SIG-M5 treated with dmso at 0.1 percent for 504 hours (cell line): ENCODE results near the gene TPRX1.
A peak's percentile ranks its signal among the peaks of the same experiment; 100 is the strongest.
"Not testable (repeated sequence)": the region's sequence is repeated elsewhere in the genome, so short reads cannot be mapped to it uniquely, and the experiment has no call there.

Source experiments
- DNase-seq: peaks from one replicate; lab custom pipeline; 2025; ENCODE audit not compliant: unreplicated experiment; lab: John Stamatoyannopoulos, UW

The TPRX1 gene

DNA sequence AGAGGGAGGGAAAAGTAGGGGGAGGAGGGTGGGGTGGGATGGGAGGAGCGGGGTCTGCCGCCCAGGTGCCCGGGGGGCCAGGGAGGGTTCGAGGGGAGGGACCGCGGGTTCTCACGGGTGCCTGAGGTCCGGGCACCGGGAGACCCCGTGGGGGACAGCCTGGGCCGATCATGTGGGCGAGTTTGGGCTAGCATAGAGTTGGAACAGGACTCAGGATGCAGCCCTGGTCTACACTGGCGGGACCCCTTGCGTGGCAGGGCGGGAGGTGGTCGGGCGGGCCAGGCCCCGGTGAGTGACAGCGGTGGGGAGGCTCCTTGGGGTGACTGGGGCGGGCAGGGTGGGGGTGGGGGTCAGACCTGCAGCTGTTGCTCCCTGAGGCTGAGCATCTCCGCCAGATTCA is 1.2 kb downstream of the TPRX1 start:
- not testable (repeated sequence) for DNase-seq

DNA sequence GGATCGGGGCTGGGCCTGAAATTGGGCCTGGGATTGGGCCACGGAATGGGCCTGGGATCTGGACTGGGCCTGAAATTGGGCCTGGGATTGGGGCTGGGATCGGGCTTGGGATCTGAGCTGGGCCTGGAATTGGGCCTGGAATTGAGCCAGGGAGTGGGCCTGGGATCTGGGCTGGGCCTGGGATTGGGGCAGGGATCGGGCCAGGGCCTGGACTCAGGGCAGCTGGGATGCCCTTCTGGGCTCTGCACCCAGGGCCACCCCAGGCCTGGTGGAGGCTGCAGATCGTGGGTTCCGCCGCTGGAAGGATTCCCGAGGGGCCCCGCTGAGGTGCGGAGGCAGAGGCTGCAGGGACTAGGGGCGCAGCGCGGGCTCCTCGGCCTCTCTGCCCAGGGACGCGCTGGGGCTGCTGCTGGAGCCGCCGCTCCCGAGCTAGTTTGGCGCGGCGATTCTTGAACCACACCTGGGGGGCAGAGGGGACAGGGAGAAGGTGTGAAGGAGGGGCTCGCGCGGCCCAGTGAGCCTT is 1.8 kb downstream of the TPRX1 start:
- no peak for DNase-seq

DNA sequence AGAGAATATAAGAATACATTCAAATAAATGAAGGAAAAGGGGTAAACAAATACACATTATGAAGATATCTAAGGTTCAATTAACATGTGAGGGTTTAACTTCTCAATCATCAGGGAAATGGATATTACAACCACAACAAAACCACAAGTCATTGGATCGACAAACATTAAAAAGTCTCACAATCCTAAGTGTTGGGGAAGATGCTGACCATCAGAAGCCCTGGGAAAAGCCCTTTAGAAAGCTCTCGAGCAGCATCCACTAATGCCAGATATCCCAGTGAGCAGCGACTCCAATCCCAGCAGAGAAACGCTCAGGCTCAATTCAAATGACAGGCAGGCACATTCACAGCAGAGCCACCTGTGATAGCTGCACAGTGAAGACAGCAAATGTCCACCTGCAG is 3.1 kb downstream of the TPRX1 start:
- DNase-seq = no peak

GRCh38 chr19:47798904-47799266 is 5.5 kb downstream of the TPRX1 start:
- DNase-seq = no peak

- DNase-seq = no peak
Observed at GRCh38 chr19:47797996-47798903, 6.1 kb downstream of the TPRX1 start.

GRCh38 chr19:47796785-47797184 is 7.6 kb downstream of the TPRX1 start:
- DNase-seq = no peak

- DNase-seq = no peak
Observed at GRCh38 chr19:47794526-47794925, 9.8 kb downstream of the TPRX1 start.

DNA sequence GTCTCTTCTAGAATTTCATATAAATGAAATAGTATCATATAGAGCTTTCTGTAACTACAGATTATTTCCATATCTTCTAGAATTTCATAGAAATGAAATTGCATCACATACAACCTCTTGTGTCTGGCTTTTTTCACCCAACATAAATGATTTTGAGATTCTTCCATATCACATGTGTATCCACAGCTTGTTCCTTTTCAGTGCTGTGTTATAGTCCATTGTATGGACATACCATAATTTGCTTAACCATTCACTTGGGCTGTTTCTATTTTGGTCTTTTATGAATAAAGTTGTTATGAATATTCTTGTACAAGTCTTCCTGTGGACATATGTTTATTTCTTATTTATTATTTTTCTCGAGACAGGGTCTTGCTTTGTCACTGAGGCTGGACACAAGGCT is 11.7 kb downstream of the TPRX1 start:
- DNase-seq = no peak

GRCh38 chr19:47790398-47790814 is 13.9 kb downstream of the TPRX1 start:
- DNase-seq = peak; percentile 46

DNA sequence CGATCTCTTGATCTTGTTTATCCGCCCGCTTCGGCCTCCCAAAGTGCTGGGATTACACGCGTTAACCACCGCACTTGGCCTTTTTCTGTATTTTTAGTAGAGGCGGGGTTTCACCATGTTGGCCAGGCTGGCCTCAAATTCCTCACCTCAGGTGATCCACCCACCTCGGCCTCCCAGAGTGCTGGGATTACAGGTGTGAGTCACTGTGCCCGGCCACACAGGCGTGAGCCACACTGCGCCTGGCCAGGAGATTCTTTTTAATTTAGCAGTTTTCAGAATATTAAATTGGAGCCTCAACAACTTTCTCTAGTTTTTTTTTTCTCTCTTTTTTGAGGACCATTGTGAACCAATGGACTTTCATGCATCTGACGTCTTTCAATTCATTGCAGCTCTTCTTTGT is 14.5 kb downstream of the TPRX1 start:
- not testable (repeated sequence) for DNase-seq

DNA sequence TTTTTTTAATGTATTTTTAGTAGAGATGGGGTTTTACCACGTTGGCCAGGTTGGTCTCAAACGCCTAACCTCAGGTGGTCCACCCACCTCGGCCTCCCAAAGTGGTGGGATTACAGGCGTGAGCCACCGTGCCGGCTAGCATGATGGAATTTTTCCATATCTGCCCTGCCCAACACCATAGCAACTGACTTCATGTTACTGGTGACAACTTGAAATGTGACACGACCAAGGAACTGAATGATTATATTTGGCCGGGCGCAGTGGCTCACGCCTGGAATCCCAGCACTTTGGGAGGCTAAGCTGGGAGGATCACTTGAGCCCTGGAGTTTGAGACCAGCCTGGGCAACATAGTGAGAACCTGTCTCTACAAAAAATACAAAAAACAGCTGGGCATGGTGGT is 17.0 kb downstream of the TPRX1 start:
- DNase-seq = not testable (repeated sequence)

- DNase-seq = no peak
Observed at GRCh38 chr19:47786566-47786965, 17.8 kb downstream of the TPRX1 start.

- no peak for DNase-seq
Observed at GRCh38 chr19:47781590-47782262, 22.6 kb downstream of the TPRX1 start.

DNA sequence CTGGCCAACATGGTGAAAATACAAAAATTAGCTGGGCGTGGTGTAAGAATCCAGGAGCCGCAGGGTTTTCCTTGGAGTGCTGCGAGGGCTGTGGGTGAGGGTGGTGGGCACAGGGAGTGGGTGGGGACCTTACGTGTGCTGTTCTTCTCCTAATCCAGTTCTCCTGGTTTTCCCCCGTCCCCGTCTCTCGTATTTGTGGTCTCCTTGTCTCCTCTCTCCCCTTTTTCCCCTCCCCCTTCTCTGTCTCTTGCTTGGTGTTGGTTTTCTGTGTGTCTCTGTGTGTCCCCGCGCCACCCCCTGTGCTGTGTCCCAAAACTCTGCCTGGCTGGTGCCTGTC is 24.2 kb downstream of the TPRX1 start:
- DNase-seq = no peak

GRCh38 chr19:47779524-47780214 is 24.7 kb downstream of the TPRX1 start:
- DNase-seq = no peak

- no peak for DNase-seq
Observed at GRCh38 chr19:47778954-47779351, 25.4 kb downstream of the TPRX1 start.

DNA sequence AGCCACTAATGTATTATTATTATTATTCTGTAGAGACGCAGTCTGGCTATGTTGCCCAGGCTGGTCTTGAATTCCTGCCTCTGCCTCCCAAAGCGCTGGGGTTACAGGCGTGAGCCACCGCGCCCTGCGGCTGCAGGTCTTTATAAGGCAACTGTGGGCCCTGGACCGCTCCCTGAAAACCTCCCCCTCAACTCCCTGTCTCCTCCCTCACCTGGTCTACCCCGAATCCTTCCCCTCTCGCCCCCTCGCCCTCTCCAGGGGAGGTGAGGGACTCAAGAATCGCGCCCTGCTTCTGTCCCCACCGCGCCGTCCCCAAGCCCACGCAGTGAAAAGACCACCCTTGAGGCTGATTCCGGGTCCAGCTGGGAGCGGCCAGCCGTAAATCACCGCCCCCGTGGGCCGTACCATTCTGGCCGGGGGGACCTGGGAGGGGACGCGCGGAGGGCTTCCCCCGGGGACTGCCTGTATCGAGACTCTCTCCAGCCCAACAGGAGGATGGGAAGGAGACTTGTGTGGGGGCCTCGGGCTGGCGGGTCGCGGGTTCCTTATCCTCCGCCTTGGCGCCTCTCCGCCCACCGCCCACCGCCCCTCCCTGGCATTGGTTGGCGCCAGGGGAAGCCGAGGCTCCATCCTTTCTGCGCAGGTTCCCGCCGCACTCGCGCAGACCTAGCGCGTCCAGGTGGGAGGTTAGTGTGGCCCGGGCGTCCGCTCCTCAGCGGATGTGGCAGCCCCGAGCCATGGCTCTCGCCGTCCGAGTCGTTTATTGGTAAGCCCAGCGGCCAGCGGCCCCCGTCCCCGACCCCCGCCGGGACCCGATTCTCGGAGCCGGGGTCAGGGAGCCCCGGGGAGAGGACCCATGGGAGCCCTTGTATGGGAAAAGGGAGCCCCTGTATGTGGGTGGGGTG is 26.1 kb downstream of the TPRX1 start, which contains the start of gene SELENOW:
Gene SELENOW (plus strand): TSS at position 655 of the 905 bp plus-strand sequence. CDS start 83 bp downstream, at position 738.
- peak; percentile 46 for DNase-seq

DNA sequence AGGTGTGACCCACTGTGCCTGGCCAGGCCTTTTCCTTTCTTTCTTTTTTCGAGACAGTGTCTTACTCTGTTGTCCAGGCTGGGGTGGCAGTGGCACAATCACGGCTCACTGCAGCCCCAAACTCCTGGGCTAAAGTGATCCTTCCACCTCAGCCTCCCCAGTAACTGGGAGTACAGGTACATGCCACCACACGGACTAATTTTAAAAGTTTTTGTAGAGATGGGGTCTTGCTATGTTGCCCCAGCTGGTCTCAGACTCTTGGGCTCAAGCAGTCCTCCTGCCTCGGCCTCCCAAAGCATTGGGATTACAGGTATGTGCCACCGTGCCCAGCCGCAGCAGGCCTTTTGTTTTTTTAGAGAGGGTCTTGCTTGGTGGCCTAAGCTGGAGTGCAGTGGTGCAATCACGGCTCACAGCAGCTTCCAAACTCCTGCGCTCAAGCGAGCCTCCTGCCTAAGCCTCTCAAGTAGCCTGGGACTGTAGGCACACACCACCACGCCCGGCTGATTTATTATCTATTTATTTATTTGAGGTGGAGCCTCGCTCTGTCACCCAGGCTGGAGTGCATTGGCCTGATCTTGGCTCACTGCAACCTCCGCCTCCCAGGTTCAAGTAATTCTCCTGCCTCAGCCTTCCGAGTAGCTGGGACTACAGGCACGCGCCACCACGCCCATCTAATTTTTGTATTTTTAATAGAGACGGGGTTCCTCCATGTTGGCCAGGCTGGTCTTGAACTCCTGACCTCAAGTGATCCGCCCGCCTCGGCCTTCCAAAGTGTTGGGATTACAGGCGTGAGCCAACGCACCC is 26.9 kb downstream of the TPRX1 start:
- not testable (repeated sequence) for DNase-seq

GRCh38 chr19:47776568-47776967 is 27.8 kb downstream of the TPRX1 start:
- DNase-seq = no peak

DNA sequence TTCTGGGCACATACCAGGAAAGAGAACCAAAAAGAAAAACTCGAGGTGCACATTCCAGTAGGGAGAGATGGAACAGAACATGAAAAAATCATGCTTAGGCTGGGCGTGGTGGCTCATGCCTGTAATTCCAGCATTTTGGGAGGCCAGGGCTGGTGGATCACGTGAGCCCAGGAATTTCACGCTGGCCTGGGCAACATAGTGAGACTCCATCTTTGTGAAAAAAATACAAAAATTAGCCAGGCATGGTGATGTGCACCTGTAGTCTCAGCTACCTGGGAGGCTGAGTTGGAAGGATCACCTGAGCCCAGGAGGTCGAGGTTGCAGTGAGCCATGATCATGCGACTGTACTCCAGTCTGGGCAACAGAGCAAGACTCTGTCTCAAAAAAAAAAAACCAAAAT is 33.1 kb downstream of the TPRX1 start:
- not testable (repeated sequence) for DNase-seq
